Spinal cord (tissue), 10 donors: ENCODE measurements around the gene GDF11. TPM values are rescaled to one million over a fixed set of nuclear protein-coding genes. Genes with fewer than 3 reads are reported as not detected.

Source experiments
- DNase-seq, 6 donors: peaks; one replicate each; pipeline versions ENCODE4 v3.0.0 to v3.0.0-alpha.2; 2013 to 2015; ENCODE audit warnings: low spot score in 6 of 6, low read depth in 4 of 6
- H3K27ac ChIP-seq: one replicate; pipeline ENCODE4 v1.5.1; 2013; ENCODE audit warnings: low read depth, low read length, control low read depth
- H3K27me3 ChIP-seq: one replicate; pipeline ENCODE4 v1.6.1; 2013; ENCODE audit warnings: low read length; ENCODE audit not compliant: control insufficient read depth, insufficient read depth
- H3K36me3 ChIP-seq: one replicate; pipeline ENCODE4 v1.6.1; 2013; ENCODE audit warnings: low read length; ENCODE audit not compliant: control insufficient read depth, insufficient read depth
- H3K4me1 ChIP-seq: one replicate; pipeline ENCODE4 v1.6.1; 2013; ENCODE audit warnings: low read length; ENCODE audit not compliant: control insufficient read depth, insufficient read depth
- H3K4me3 ChIP-seq: one replicate; pipeline ENCODE4 v1.5.1; 2013; ENCODE audit warnings: low read depth, low read length, control low read depth
- H3K9me3 ChIP-seq: one replicate; pipeline ENCODE4 v1.6.1; 2013; ENCODE audit warnings: low read length; ENCODE audit not compliant: control insufficient read depth, insufficient read depth
- WGBS: methylation state at CpG from one replicate; pipeline ENCODE4 v1.1.5; 2013; ENCODE audit warnings: missing lambda C conversion rate; ENCODE audit not compliant: insufficient coverage; 5-methylcytosine and 5-hydroxymethylcytosine counted together
- polyA plus RNA-seq, 2 donors: library from polyadenylated mRNA; unstranded; fragments of 120-200 nt; gene quantifications; one replicate each; pipeline ENCODE4 v1.2.1, GENCODE V29; 2013; ENCODE audit not compliant: insufficient read length in 2 of 2
- total RNA-seq, 2 donors: library from RNA; depleted of rRNA in 1 of 2; stranded (reverse); fragments of 120-200 nt in 1 of 2; fragments of >200 nt in 1 of 2; gene quantifications; one replicate each; pipeline versions ENCODE4 v1.2.3 to v1.2.4, GENCODE V29; 2013 to 2014
- donor health status: healthy.

The GDF11 gene
- total and polyA plus RNA-seq, 4 donors = 9.6 to 36.1 (median 21.2) TPM

- WGBS = 39% methylated on average over 5 of the region's 5 CpGs
- no peaks in the 10 kb centered on the region for H3K27me3 ChIP-seq
- no peaks in the 10 kb centered on the region for H3K4me1 ChIP-seq
- H3K27ac ChIP-seq = no peak overlapping the region
- H3K36me3 ChIP-seq = peaks cover 15% of the 10 kb centered on the region
- H3K4me3 ChIP-seq = no peak overlapping the region
- peak in 1 of 6 donors; percentile 68 for DNase-seq
- H3K9me3 ChIP-seq = no peaks in the 10 kb centered on the region
Measured at GRCh38 chr12:55765736-55766290, 22.9 kb downstream of the GDF11 start.

- H3K27me3 ChIP-seq = no peaks in the 10 kb centered on the region
- DNase-seq = no peak
- no peaks in the 10 kb centered on the region for H3K9me3 ChIP-seq
- no peak overlapping the region for H3K4me3 ChIP-seq
- WGBS = 100% methylated on average over 1 of the region's 4 CpGs
- no peaks in the 10 kb centered on the region for H3K4me1 ChIP-seq
- no peak overlapping the region for H3K27ac ChIP-seq
- H3K36me3 ChIP-seq = peaks cover 18% of the 10 kb centered on the region
Measured at GRCh38 chr12:55767156-55767555, 24.2 kb downstream of the GDF11 start.

- H3K4me3 ChIP-seq = no peak overlapping the region
- H3K4me1 ChIP-seq = no peaks in the 10 kb centered on the region
- DNase-seq = no peak
- H3K27ac ChIP-seq = no peak overlapping the region
- no peaks in the 10 kb centered on the region for H3K9me3 ChIP-seq
- 60% methylated on average over 4 of the region's 6 CpGs for WGBS
- peaks cover 10% of the 10 kb centered on the region for H3K36me3 ChIP-seq
- no peaks in the 10 kb centered on the region for H3K27me3 ChIP-seq
Measured at GRCh38 chr12:55771736-55772135, 28.8 kb downstream of the GDF11 start.

GRCh38 chr12:55777856-55778255, 34.9 kb downstream of the GDF11 start:
- no peaks in the 10 kb centered on the region for H3K9me3 ChIP-seq
- peaks cover 36% of the 10 kb centered on the region for H3K36me3 ChIP-seq
- no peaks in the 10 kb centered on the region for H3K27me3 ChIP-seq
- no peak overlapping the region for H3K27ac ChIP-seq
- DNase-seq = no peak
- no peak overlapping the region for H3K4me3 ChIP-seq
- no peaks in the 10 kb centered on the region for H3K4me1 ChIP-seq
- WGBS = 100% methylated on average over 1 of the region's 3 CpGs

GRCh38 chr12:55780685-55781084, 37.8 kb downstream of the GDF11 start:
- no peaks in the 10 kb centered on the region for H3K9me3 ChIP-seq
- no peak overlapping the region for H3K27ac ChIP-seq
- no peaks in the 10 kb centered on the region for H3K27me3 ChIP-seq
- no peak overlapping the region for H3K4me3 ChIP-seq
- peaks cover 39% of the 10 kb centered on the region for H3K36me3 ChIP-seq
- no peak for DNase-seq
- WGBS = no CpG with 5 or more reads among the region's 2 CpGs
- H3K4me1 ChIP-seq = no peaks in the 10 kb centered on the region

GRCh38 chr12:55788546-55788945, 45.6 kb downstream of the GDF11 start:
- 96% methylated on average over 7 of the region's 7 CpGs for WGBS
- no peaks in the 10 kb centered on the region for H3K9me3 ChIP-seq
- no peaks in the 10 kb centered on the region for H3K4me1 ChIP-seq
- no peaks in the 10 kb centered on the region for H3K27me3 ChIP-seq
- H3K36me3 ChIP-seq = peaks cover 39% of the 10 kb centered on the region
- no peak overlapping the region for H3K4me3 ChIP-seq
- no peak for DNase-seq
- H3K27ac ChIP-seq = no peak overlapping the region

GRCh38 chr12:55789171-55789570, 46.2 kb downstream of the GDF11 start:
- no CpG with 5 or more reads among the region's 2 CpGs for WGBS
- H3K27ac ChIP-seq = no peak overlapping the region
- H3K36me3 ChIP-seq = peaks cover 39% of the 10 kb centered on the region
- DNase-seq = no peak
- no peak overlapping the region for H3K4me3 ChIP-seq
- H3K4me1 ChIP-seq = no peaks in the 10 kb centered on the region
- no peaks in the 10 kb centered on the region for H3K27me3 ChIP-seq
- H3K9me3 ChIP-seq = no peaks in the 10 kb centered on the region

GRCh38 chr12:55789893-55790292, 47.0 kb downstream of the GDF11 start:
- H3K27ac ChIP-seq = no peak overlapping the region
- 100% methylated on average over 1 of the region's 4 CpGs for WGBS
- DNase-seq = no peak

GRCh38 chr12:55795950-55796349, 53.0 kb downstream of the GDF11 start:
- Histone ChIP-seq H3K4me1 (no peaks in the 10 kb centered on the region), H3K36me3 (peaks cover 22% of the 10 kb centered on the region), H3K9me3 (no peaks in the 10 kb centered on the region), H3K27me3 (no peaks in the 10 kb centered on the region), H3K4me3 (no peak overlapping the region), H3K27ac (no peak overlapping the region)
- no peak for DNase-seq

More at GRCh38 chr12:55789893-55790292, 47.0 kb downstream of the GDF11 start:
- no peaks in the 10 kb centered on the region for H3K9me3 ChIP-seq
- H3K4me1 ChIP-seq = no peaks in the 10 kb centered on the region
- no peaks in the 10 kb centered on the region for H3K27me3 ChIP-seq
- H3K4me3 ChIP-seq = no peak overlapping the region
- H3K36me3 ChIP-seq = peaks cover 42% of the 10 kb centered on the region

- Histone ChIP-seq H3K4me1 (no peaks in the 10 kb centered on the region), H3K36me3 (peaks cover 31% of the 10 kb centered on the region), H3K4me3 (no peak overlapping the region), H3K27me3 (no peaks in the 10 kb centered on the region), H3K9me3 (no peaks in the 10 kb centered on the region), H3K27ac (no peak overlapping the region)
- peak in 4 of 6 donors; percentile 22 to 81 (median 54) for DNase-seq
- WGBS = 60% methylated on average over 1 of the region's 5 CpGs
Measured at GRCh38 chr12:55797068-55797467, 54.1 kb downstream of the GDF11 start.
